Ishikawa (cell line): ENCODE data around the gene GPC6.

Source experiments
- CEBPB ChIP-seq: IDR thresholded peaks from 2 replicates; pipeline ENCODE4 v1.6.1; 2012
- CREB1 ChIP-seq: IDR thresholded peaks from 2 replicates; pipeline ENCODE4 v1.6.1; 2012; ENCODE audit warnings: low read depth
- EGR1 ChIP-seq: IDR thresholded peaks from 2 replicates; pipeline ENCODE4 v1.6.1; 2012
- EP300 ChIP-seq: IDR thresholded peaks from 2 replicates; pipeline ENCODE4 v1.6.1; 2012; ENCODE audit warnings: borderline replicate concordance
- FOXM1 ChIP-seq: IDR thresholded peaks from 2 replicates; pipeline ENCODE4 v1.6.1; 2012; ENCODE audit warnings: low read depth, borderline replicate concordance
- NFIC ChIP-seq: IDR thresholded peaks from 2 replicates; pipeline ENCODE4 v1.6.1; 2012
- RAD21 ChIP-seq: IDR thresholded peaks from 2 replicates; pipeline ENCODE4 v1.6.1; 2012; ENCODE audit warnings: low read depth
- TAF1 ChIP-seq: IDR thresholded peaks from 2 replicates; pipeline ENCODE4 v1.6.1; 2012; ENCODE audit warnings: low read depth, mild to moderate bottlenecking
- TCF12 ChIP-seq: IDR thresholded peaks from 2 replicates; pipeline ENCODE4 v1.6.1; 2012; ENCODE audit warnings: low read depth
- TEAD4 ChIP-seq: IDR thresholded peaks from 2 replicates; pipeline ENCODE4 v1.6.1; 2012
- YY1 ChIP-seq: IDR thresholded peaks from 2 replicates; pipeline ENCODE4 v1.6.1; 2012; ENCODE audit warnings: low read depth
- ZBTB7A ChIP-seq: IDR thresholded peaks from 2 replicates; pipeline ENCODE4 v1.6.1; 2012; ENCODE audit warnings: low read depth
- TF ChIP-seq, protein P1 (sequence below): IDR thresholded peaks from 2 replicates; pipeline ENCODE4 v1.6.1; 2012
- TF ChIP-seq, protein P2 (sequence below): IDR thresholded peaks from 2 replicates; pipeline ENCODE4 v1.6.1; 2012
- TF ChIP-seq, protein P3 (sequence below): IDR thresholded peaks from 2 replicates; pipeline ENCODE4 v1.6.1; 2012; ENCODE audit warnings: low read depth, mild to moderate bottlenecking

GPC6 gene

GRCh38 chr13:93246069-93246468, 19.5 kb downstream of the GPC6 start:
- TF ChIP-seq CREB1 (no peak), TCF12 (no peak), EGR1 (no peak), TEAD4 (no peak), TAF1 (no peak), EP300 (no peak), NFIC (no peak), CEBPB (no peak), FOXM1 (no peak), ZBTB7A (no peak), RAD21 (no peak)
- TF ChIP-seq, protein P1, sequence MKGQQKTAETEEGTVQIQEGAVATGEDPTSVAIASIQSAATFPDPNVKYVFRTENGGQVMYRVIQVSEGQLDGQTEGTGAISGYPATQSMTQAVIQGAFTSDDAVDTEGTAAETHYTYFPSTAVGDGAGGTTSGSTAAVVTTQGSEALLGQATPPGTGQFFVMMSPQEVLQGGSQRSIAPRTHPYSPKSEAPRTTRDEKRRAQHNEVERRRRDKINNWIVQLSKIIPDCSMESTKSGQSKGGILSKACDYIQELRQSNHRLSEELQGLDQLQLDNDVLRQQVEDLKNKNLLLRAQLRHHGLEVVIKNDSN = no peak
- TF ChIP-seq, protein P2, sequence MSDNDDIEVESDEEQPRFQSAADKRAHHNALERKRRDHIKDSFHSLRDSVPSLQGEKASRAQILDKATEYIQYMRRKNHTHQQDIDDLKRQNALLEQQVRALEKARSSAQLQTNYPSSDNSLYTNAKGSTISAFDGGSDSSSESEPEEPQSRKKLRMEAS = no peak
- TF ChIP-seq, protein P3, sequence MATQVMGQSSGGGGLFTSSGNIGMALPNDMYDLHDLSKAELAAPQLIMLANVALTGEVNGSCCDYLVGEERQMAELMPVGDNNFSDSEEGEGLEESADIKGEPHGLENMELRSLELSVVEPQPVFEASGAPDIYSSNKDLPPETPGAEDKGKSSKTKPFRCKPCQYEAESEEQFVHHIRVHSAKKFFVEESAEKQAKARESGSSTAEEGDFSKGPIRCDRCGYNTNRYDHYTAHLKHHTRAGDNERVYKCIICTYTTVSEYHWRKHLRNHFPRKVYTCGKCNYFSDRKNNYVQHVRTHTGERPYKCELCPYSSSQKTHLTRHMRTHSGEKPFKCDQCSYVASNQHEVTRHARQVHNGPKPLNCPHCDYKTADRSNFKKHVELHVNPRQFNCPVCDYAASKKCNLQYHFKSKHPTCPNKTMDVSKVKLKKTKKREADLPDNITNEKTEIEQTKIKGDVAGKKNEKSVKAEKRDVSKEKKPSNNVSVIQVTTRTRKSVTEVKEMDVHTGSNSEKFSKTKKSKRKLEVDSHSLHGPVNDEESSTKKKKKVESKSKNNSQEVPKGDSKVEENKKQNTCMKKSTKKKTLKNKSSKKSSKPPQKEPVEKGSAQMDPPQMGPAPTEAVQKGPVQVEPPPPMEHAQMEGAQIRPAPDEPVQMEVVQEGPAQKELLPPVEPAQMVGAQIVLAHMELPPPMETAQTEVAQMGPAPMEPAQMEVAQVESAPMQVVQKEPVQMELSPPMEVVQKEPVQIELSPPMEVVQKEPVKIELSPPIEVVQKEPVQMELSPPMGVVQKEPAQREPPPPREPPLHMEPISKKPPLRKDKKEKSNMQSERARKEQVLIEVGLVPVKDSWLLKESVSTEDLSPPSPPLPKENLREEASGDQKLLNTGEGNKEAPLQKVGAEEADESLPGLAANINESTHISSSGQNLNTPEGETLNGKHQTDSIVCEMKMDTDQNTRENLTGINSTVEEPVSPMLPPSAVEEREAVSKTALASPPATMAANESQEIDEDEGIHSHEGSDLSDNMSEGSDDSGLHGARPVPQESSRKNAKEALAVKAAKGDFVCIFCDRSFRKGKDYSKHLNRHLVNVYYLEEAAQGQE = no peak

- TF ChIP-seq, protein P3 = no peak
- TF ChIP-seq CEBPB = no peak
- TF ChIP-seq TAF1 = no peak
- TF ChIP-seq, protein P1 = no peak
- TF ChIP-seq TEAD4 = no peak
- TF ChIP-seq EGR1 = no peak
- TF ChIP-seq CREB1 = no peak
- no peak for TF ChIP-seq NFIC
- TF ChIP-seq YY1 = no peak
Observed at GRCh38 chr13:93248627-93249047, 22.0 kb downstream of the GPC6 start.

DNA sequence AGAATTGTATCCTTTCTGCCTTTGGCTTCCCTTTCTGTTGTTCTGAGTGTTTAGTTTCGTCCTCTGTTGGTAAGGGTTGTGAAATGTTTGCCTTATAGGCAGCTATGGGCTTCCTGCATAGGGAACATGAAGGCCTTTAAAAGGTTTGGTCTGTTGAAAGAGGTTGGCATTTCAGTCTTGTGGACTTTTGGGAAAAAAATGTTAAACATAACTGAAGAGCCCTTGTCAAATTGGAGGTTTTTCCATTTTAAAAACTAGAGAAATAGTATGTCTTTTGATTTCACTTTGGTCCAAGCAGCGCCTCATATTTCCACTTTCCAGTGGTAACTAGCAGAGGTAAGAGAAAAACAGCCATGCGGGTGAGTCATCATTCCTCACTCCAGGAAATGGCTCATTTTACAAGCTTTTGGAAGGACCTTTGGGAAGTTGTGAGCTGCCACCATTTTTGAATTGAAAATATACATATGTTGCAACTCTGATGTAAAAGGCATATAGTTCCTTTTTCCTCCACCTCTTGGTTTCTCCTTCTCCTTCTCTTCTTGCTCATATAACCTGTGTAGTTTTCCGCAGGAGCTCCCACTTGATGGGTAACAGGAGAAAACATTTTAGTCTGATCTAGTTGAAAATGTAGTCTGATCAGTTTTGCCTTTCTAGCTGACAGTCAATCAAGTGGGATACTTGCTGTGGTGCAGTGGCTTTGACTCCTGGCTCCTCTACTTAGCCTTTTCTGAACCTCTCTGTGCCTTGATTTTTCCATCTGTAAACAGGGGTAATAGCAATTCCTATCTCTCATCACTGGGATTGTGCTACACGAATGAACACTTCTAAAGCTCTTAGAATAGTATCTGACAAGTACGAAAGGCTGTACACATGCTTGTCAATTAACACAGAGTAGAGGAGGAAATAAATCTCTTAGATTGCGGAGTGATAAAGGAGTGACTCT, 23.0 kb downstream of the GPC6 start:
- TF ChIP-seq, protein P1 = no peak
- TF ChIP-seq ZBTB7A (no peak), FOXM1 (no peak), YY1 (no peak), RAD21 (no peak), CREB1 (no peak), EGR1 (no peak), CEBPB (no peak), TEAD4 (no peak), NFIC (no peak), TAF1 (no peak), EP300 (no peak), TCF12 (no peak)
- TF ChIP-seq, protein P3 = no peak
- TF ChIP-seq, protein P2 = no peak

DNA sequence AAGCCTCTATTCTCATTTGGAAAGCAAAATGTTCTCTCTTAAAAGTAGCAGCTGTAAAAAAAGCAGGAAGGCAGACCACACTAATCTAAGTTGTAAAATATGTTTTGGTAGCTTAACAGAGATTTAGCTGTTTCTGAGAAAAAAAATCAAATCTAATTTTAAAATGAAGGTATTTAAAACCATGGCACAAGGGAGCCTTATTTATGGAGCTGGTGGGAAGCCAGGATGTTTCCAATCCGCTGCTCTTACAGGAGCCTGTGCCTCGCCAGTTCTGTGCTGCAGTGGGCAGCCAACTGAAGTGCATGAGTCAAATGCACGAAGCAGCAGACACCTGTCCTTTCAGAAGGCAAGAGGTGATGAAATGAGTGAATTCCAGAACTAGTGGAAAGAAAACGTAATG, 28.2 kb downstream of the GPC6 start:
- TF ChIP-seq TEAD4 (no peak), ZBTB7A (no peak), TAF1 (no peak), RAD21 (no peak), TCF12 (no peak), NFIC (no peak), YY1 (no peak), CEBPB (no peak), EGR1 (no peak), CREB1 (no peak)
- TF ChIP-seq, protein P3 = no peak
- TF ChIP-seq, protein P2 = no peak
